Astrocyte (in vitro differentiated cells and primary cell): ENCODE data around the gene TMIE. TPM values are rescaled to one million over a fixed set of nuclear protein-coding genes. Genes with fewer than 3 reads are reported as not detected.

Source experiments
- total RNA-seq: library from RNA; stranded (reverse); gene quantifications from 2 replicates; pipeline ENCODE4 v1.2.1, GENCODE V29; 2021

The TMIE gene
- total RNA-seq, 1 donor from 2014 or later = 0.34 TPM

Other genes starting within 250 kb of the TMIE start
- gene LTF, start 236.5 kb upstream of the TMIE start, total RNA-seq = not detected in 2 replicates
- gene RTP3, start 203.4 kb upstream of the TMIE start, total RNA-seq = not detected in 2 replicates
- gene LRRC2, start 135.1 kb upstream of the TMIE start, total RNA-seq = 0.32 and 0.36 TPM in 2 replicates
- gene FAM240A, start 88.9 kb upstream of the TMIE start, total RNA-seq = not detected in 2 replicates
- 8.5 and 13.5 TPM in 2 replicates for gene ALS2CL, start 7.7 kb upstream of the TMIE start, total RNA-seq
- not detected in 2 replicates for gene PRSS50, start 16.5 kb downstream of the TMIE start, total RNA-seq
- 0.43 and 0.89 TPM in 2 replicates for gene MYL3, start 162.1 kb downstream of the TMIE start, total RNA-seq
- gene PTH1R, start 176.3 kb downstream of the TMIE start, total RNA-seq = 4.4 and 5.2 TPM in 2 replicates